Prostate gland (tissue), 2 donors: ENCODE data around the gene SLC6A12.

ENCODE experiments used
- CTCF ChIP-seq, 4 experiments: fragments of 200-600 bp in 2 of 4; fragments of 450-650 bp in 2 of 4; sonication (generic) in 2 of 4; IDR thresholded peaks; 1 replicate in 3 of 4; 2 replicates in 1 of 4; pipeline ENCODE4 v1.5.1; 2016 to 2019; ENCODE audit warnings: antibody characterized with exemption in 4 of 4, mild to moderate bottlenecking in 2 of 4, moderate library complexity in 2 of 4
- POLR2AphosphoS5 ChIP-seq: sonication (generic); formaldehyde crosslinking; IDR thresholded peaks from one replicate; pipeline ENCODE4 v1.6.1; 2017; ENCODE audit warnings: antibody characterized with exemption

- TF ChIP-seq CTCF (IDR thresholded peaks at IDR 0.05): no peak
- no peak for TF ChIP-seq POLR2AphosphoS5
These were observed 47.4 kb downstream of the SLC6A12 start for GRCh38 chr12:166425-167075.
